Natural killer cell (primary cell): ENCODE data around the gene COQ8A. TPM values are rescaled to one million over a fixed set of nuclear protein-coding genes. Genes with fewer than 3 reads are reported as not detected.

Experiments
- ATAC-seq, 3 donors: fragments of 150-1000 bp in 2 of 3; fragments of 200-7000 bp in 1 of 3; cut with Tn5 transposase; 1 replicate in 1 of 3; 2 replicates in 2 of 3; pipeline ENCODE4 v1.10.0; 2021; ENCODE audit warnings: mild to moderate bottlenecking in 2 of 3, moderate library complexity in 2 of 3
- DNase-seq, 2 donors: peaks; one replicate each; pipeline versions ENCODE4 v3.0.0 to v3.0.0-alpha.2; 2013 to 2021; ENCODE audit warnings: mixed read lengths in 1 of 2
- H3K27ac ChIP-seq: one replicate; pipeline ENCODE4 v1.5.1; 2013; ENCODE audit warnings: mild to moderate bottlenecking, low read length
- H3K27me3 ChIP-seq: one replicate; pipeline ENCODE4 v1.6.1; 2013; ENCODE audit warnings: low read length; ENCODE audit not compliant: control insufficient read depth, insufficient read depth
- H3K36me3 ChIP-seq: one replicate; pipeline ENCODE4 v1.6.1; 2013; ENCODE audit warnings: low read length; ENCODE audit not compliant: control insufficient read depth, insufficient read depth
- H3K4me1 ChIP-seq: one replicate; pipeline ENCODE4 v1.6.1; 2013; ENCODE audit warnings: low read length; ENCODE audit not compliant: control insufficient read depth, insufficient read depth
- H3K4me3 ChIP-seq: one replicate; pipeline ENCODE4 v1.5.1; 2013; ENCODE audit warnings: low read length
- H3K9me3 ChIP-seq: one replicate; pipeline ENCODE4 v1.6.1; 2013; ENCODE audit warnings: low read length; ENCODE audit not compliant: control insufficient read depth, insufficient read depth
- H3K27ac Mint-ChIP-seq, 2 donors: one replicate each; pipeline ENCODE4 v1.8.0; 2022; ENCODE audit warnings: mild to moderate bottlenecking in 2 of 2, mixed read lengths in 2 of 2, moderate library complexity in 1 of 2
- H3K27me3 Mint-ChIP-seq, 2 donors: one replicate each; pipeline ENCODE4 v1.8.0; 2022; ENCODE audit warnings: low read depth in 2 of 2, mixed read lengths in 2 of 2
- H3K36me3 Mint-ChIP-seq: one replicate; pipeline ENCODE4 v1.8.0; 2022; ENCODE audit warnings: mixed read lengths
- H3K4me1 Mint-ChIP-seq, 2 donors: one replicate each; pipeline ENCODE4 v1.8.0; 2022; ENCODE audit warnings: mixed read lengths in 2 of 2
- H3K4me3 Mint-ChIP-seq: one replicate; pipeline ENCODE4 v1.8.0; 2022; ENCODE audit warnings: mild to moderate bottlenecking, moderate library complexity, mixed read lengths
- H3K9me3 Mint-ChIP-seq, 2 donors: one replicate each; pipeline ENCODE4 v1.8.0; 2022; ENCODE audit warnings: mixed read lengths in 2 of 2
- WGBS: methylation state at CpG from one replicate; pipeline ENCODE4 v1.1.7; 2013; ENCODE audit warnings: missing lambda C conversion rate; ENCODE audit not compliant: insufficient coverage; 5-methylcytosine and 5-hydroxymethylcytosine counted together
- intact Hi-C: fragments of 100-400 bp; cut with micrococcal nuclease; formaldehyde crosslinking; loops from one replicate; pipeline ENCODE4 v1.14.2; 2022
- total RNA-seq, 4 donors: library from RNA; stranded (reverse); fragments of 120-200 nt in 1 of 4; gene quantifications; one replicate each; pipeline versions ENCODE4 v1.2.3 to v1.2.4, GENCODE V29; 2013 to 2022
- TF ChIP-seq, protein P1 (sequence below): fragments of 200-600 bp; IDR thresholded peaks from one replicate; pipeline ENCODE4 v1.8.0; 2022; ENCODE audit warnings: antibody characterized with exemption

COQ8A gene
- total RNA-seq, 3 donors from 2014 or later (not counting 1 experiment from before 2014, with no cell fraction given): 42.9 to 59.7 (median 56.2) TPM

DNA sequence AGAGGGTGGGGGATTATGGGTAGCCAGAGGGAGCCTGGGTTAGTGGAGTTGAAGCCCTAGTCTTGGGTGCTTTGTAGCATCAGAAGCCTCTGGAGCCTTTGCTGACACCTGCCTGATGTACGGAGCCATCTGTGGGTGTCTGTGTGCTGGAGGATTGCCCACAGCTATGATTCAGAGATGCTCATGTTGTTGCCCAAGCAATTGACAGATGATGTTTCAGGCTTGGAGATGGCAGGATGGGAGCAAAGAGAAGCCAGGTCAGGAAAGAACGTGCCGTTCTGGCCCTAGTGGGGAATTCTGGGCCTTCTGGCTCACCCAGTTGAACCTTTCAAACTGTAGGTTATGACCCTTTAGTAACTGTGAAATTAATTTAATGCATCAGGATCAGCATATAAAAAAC lies 27.6 kb downstream of the COQ8A start:
- Mint-ChIP-seq H3K27ac (no peak overlapping the region), H3K36me3 (peaks cover 10% of the 10 kb centered on the region), H3K4me3 (no peak overlapping the region), H3K27me3 (no peaks in the 10 kb centered on the region), H3K9me3 (peaks cover 0 to 6% of the 10 kb centered on the region in 2 donors), H3K4me1 (peaks cover 12 to 18% of the 10 kb centered on the region in 2 donors)
- 100% methylated on average over 3 of the region's 3 CpGs for WGBS
- no peak overlapping the region for H3K4me3 ChIP-seq
- DNase-seq: no peak
- no peak overlapping the region for H3K27ac ChIP-seq
- intact Hi-C loops: no loop called here
- TF ChIP-seq, protein P1, sequence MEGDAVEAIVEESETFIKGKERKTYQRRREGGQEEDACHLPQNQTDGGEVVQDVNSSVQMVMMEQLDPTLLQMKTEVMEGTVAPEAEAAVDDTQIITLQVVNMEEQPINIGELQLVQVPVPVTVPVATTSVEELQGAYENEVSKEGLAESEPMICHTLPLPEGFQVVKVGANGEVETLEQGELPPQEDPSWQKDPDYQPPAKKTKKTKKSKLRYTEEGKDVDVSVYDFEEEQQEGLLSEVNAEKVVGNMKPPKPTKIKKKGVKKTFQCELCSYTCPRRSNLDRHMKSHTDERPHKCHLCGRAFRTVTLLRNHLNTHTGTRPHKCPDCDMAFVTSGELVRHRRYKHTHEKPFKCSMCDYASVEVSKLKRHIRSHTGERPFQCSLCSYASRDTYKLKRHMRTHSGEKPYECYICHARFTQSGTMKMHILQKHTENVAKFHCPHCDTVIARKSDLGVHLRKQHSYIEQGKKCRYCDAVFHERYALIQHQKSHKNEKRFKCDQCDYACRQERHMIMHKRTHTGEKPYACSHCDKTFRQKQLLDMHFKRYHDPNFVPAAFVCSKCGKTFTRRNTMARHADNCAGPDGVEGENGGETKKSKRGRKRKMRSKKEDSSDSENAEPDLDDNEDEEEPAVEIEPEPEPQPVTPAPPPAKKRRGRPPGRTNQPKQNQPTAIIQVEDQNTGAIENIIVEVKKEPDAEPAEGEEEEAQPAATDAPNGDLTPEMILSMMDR: no peak
- H3K4me1 ChIP-seq: no peaks in the 10 kb centered on the region
- no peak for ATAC-seq
- peaks cover 19% of the 10 kb centered on the region for H3K36me3 ChIP-seq
- no peaks in the 10 kb centered on the region for H3K27me3 ChIP-seq
- no peaks in the 10 kb centered on the region for H3K9me3 ChIP-seq

GRCh38 chr1:226971765-226972164 lies 31.7 kb downstream of the COQ8A start:
- Histone ChIP-seq H3K36me3 (peaks cover 6% of the 10 kb centered on the region), H3K27me3 (no peaks in the 10 kb centered on the region), H3K4me1 (no peaks in the 10 kb centered on the region), H3K4me3 (no peak overlapping the region), H3K27ac (no peak overlapping the region), H3K9me3 (no peaks in the 10 kb centered on the region)
- Mint-ChIP-seq H3K4me1 (peaks cover 12 to 13% of the 10 kb centered on the region in 2 donors), H3K27ac (no peak overlapping the region), H3K36me3 (peaks cover 10% of the 10 kb centered on the region), H3K9me3 (peaks cover 0 to 6% of the 10 kb centered on the region in 2 donors), H3K4me3 (no peak overlapping the region), H3K27me3 (no peaks in the 10 kb centered on the region)
- 100% methylated on average over 1 of the region's 1 CpG for WGBS
- TF ChIP-seq, protein P1: no peak
- DNase-seq (no peak), ATAC-seq (no peak)
- intact Hi-C loops: no loop called here

DNA sequence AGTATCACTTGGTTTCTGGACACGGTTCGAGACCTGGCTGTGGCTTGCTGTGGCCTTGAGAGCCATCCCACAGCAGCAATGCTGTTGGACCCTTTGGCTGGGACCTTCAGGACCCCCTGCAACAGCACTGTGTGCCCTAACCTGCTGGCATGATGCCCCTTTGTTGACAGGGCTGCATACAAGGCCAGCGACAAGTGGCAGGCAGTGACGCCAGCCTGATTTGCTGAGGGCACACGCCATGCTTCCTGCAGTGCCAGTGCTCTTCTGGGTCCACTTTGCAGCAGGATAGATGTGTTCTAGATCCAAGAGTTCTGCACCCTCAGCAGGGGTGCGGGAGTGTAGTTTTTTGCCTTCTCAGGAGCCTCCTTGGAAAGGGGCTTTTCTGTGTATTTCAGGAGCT lies 32.8 kb downstream of the COQ8A start:
- Histone ChIP-seq H3K27ac (no peak overlapping the region), H3K4me1 (no peaks in the 10 kb centered on the region), H3K9me3 (no peaks in the 10 kb centered on the region), H3K27me3 (no peaks in the 10 kb centered on the region), H3K36me3 (peaks cover 6% of the 10 kb centered on the region), H3K4me3 (no peak overlapping the region)
- intact Hi-C loops: no loop called here
- Mint-ChIP-seq H3K9me3 (peaks cover 0 to 6% of the 10 kb centered on the region in 2 donors), H3K4me3 (no peak overlapping the region), H3K27ac (peak overlapping the region in 1 of 2 donors; percentile 29), H3K36me3 (peaks cover 10% of the 10 kb centered on the region), H3K27me3 (no peaks in the 10 kb centered on the region), H3K4me1 (peaks cover 12 to 13% of the 10 kb centered on the region in 2 donors)
- 95% methylated on average over 6 of the region's 6 CpGs for WGBS
- TF ChIP-seq, protein P1: no peak
- ATAC-seq (no peak), DNase-seq (no peak)

GRCh38 chr1:226973371-226973897 lies 33.3 kb downstream of the COQ8A start:
- WGBS: 91% methylated on average over 5 of the region's 5 CpGs
- Mint-ChIP-seq H3K9me3 (peaks cover 0 to 6% of the 10 kb centered on the region in 2 donors), H3K4me1 (peaks cover 9 to 10% of the 10 kb centered on the region in 2 donors), H3K27ac (peak overlapping the region in 1 of 2 donors; percentile 29), H3K36me3 (peaks cover 10% of the 10 kb centered on the region), H3K27me3 (no peaks in the 10 kb centered on the region), H3K4me3 (no peak overlapping the region)
- ATAC-seq (no peak), DNase-seq (no peak)
- TF ChIP-seq, protein P1: no peak
- Histone ChIP-seq H3K27me3 (no peaks in the 10 kb centered on the region), H3K4me3 (no peak overlapping the region), H3K27ac (no peak overlapping the region), H3K9me3 (no peaks in the 10 kb centered on the region), H3K4me1 (no peaks in the 10 kb centered on the region), H3K36me3 (peaks cover 6% of the 10 kb centered on the region)
- intact Hi-C loops: no loop called here
